WTC11 (cell line): ENCODE results near the gene IRF1.

ENCODE experiments used
- ELF4 ChIP-seq: sonication (generic); formaldehyde crosslinking; IDR thresholded peaks from 2 replicates; pipeline ENCODE4 v1.8.1; 2022; ENCODE audit warnings: low read depth, mild to moderate bottlenecking, moderate library complexity, missing genetic modification reagents
- ZNF263 ChIP-seq: sonication (generic); formaldehyde crosslinking; IDR thresholded peaks from 2 replicates; pipeline ENCODE4 v1.8.1; 2022; ENCODE audit warnings: low read depth, mild to moderate bottlenecking, moderate library complexity, missing genetic modification reagents

DNA sequence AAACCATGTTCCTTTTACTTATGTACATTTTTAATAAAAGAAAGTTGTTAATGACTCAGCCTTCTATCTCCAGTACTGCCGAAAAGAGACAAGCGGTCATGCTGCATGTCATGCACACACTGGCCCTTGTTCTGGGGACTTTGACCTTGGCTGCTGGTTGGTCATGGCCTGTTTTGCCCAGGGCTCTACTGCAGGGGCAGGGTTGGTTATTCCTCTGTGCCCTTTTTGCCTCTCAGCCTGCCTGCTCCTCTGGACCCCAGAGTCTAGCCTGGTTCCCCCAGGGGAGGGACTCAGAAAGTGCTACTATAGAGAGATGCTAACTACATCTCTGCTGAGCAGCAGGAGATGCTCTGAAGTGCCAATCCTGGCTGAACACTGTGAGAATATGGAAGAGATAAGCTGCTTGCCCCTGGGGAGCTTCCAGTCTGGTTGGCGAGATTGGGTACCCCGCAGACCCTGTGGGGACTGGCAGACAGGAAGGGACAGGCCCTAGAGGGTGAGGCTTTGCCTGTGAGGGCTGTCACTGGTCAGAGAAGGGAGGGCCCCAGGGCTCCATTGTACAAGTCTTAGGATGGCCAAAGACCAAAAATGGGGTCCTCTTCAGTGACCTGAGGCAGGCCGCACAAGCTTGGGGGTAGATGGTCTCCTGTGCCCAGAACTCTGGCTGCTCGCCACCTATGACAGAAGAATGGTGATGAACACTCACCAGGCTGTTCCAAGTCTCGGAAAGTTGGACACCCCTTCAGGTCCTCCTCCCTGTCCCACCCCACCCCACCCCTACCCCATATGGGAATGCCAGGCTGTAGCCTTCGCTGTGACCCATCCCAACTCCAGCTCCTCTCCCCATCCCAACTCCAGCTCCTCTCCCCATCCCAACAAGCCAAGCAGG, 14.3 kb downstream of the IRF1 start:
- no peak for TF ChIP-seq ZNF263
- no peak for TF ChIP-seq ELF4 (CRISPR knock-in tag)
